ENCODE measurements around the gene FAM221A. TPM values are rescaled to one million over a fixed set of nuclear protein-coding genes. Genes with fewer than 3 reads are reported as not detected.

The FAM221A gene
- total RNA-seq, 1 donor from 2014 or later, result 4.7 TPM

DNA sequence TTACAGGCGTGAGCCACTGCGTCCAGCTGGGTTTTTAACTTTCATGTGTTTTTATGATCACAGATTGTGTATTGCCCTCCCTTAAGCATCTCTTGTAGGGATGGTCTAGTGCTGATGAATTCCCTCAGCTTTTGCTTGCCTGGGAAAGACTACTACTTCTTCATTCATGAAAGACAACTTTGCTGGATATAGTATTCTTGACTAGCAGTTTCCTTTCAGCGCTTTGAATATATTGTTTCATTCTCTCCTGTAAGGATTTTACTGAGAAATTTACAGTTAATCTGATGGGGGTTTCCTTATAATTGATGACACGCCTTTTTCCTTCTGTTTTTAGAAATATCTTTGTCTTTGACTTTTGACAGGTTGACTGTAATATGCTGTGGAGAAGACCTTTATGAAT, 63.2 kb downstream of the FAM221A start:
- no peaks in the 10 kb centered on the region for H3K36me3 ChIP-seq
- H3K27ac ChIP-seq, result no peak overlapping the region
- H3K4me1 ChIP-seq, result no peaks in the 10 kb centered on the region
- intact Hi-C loops (cut with DNase I), result no loop called here
- no peaks in the 10 kb centered on the region for H3K27me3 ChIP-seq
- no peak for TF ChIP-seq POLR2A (IDR thresholded peaks at IDR 0.05)
- no peak for TF ChIP-seq POLR2AphosphoS5 (IDR thresholded peaks at IDR 0.05; ENCODE audit: insufficient read depth in 1 of 2, low read depth in 1 of 2)
- TF ChIP-seq, protein P1, sequence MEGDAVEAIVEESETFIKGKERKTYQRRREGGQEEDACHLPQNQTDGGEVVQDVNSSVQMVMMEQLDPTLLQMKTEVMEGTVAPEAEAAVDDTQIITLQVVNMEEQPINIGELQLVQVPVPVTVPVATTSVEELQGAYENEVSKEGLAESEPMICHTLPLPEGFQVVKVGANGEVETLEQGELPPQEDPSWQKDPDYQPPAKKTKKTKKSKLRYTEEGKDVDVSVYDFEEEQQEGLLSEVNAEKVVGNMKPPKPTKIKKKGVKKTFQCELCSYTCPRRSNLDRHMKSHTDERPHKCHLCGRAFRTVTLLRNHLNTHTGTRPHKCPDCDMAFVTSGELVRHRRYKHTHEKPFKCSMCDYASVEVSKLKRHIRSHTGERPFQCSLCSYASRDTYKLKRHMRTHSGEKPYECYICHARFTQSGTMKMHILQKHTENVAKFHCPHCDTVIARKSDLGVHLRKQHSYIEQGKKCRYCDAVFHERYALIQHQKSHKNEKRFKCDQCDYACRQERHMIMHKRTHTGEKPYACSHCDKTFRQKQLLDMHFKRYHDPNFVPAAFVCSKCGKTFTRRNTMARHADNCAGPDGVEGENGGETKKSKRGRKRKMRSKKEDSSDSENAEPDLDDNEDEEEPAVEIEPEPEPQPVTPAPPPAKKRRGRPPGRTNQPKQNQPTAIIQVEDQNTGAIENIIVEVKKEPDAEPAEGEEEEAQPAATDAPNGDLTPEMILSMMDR (IDR thresholded peaks at IDR 0.05), result no peak
- no peak for DNase-seq (ENCODE audit: extremely low spot score in 2 of 2)
- no peaks in the 10 kb centered on the region for H3K9me3 ChIP-seq
- H3K4me3 ChIP-seq, result no peak overlapping the region

DNA sequence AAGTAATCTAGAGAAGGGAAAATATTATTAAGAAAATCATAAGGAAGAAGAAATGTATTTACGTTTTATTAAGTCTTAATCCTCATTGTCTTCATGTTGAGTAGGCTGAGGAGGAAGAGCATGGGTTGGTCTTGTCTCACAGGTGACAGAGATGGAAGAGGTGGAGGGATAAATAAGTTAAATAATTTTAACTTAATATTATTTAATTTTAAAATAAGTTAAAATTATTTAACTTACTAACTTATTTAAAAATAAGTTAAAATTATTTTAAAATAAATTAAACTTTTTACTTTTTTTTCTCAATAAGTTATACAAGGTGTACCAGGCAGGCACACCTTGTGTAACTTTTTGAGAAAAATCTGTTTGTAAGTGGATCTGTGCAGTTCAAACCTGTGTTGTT, 66.6 kb downstream of the FAM221A start:
- Histone ChIP-seq H3K27ac (no peak overlapping the region), H3K4me1 (no peaks in the 10 kb centered on the region), H3K9me3 (no peaks in the 10 kb centered on the region), H3K4me3 (no peak overlapping the region), H3K27me3 (no peaks in the 10 kb centered on the region), H3K36me3 (no peaks in the 10 kb centered on the region)
- DNase-seq (ENCODE audit: extremely low spot score in 2 of 2), result no peak
- intact Hi-C loops (cut with DNase I), result no loop called here
- TF ChIP-seq POLR2A (IDR thresholded peaks at IDR 0.05), result no peak
- TF ChIP-seq, protein P1 (IDR thresholded peaks at IDR 0.05), result no peak
- TF ChIP-seq POLR2AphosphoS5 (IDR thresholded peaks at IDR 0.05; ENCODE audit: insufficient read depth in 1 of 2, low read depth in 1 of 2), result no peak

DNA sequence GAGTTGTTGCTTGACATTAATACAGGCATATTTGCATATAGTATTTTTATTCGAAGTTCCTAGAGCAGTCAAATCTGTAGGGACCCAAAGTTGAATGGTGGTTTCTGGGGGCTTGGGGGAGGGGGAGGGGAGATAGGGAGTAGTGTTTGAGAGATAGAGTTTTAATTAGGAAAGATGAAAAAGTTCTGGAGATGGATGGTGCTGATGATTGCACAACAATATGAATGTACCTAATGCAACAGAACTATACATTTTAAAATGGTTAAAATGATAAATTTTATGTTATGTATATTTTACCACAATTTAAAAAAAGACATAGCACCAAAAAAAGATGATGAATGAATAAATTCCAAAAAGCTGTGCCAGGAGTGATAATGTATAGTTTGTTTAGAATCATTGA, 71.9 kb downstream of the FAM221A start:
- Histone ChIP-seq H3K27me3 (no peaks in the 10 kb centered on the region), H3K36me3 (no peaks in the 10 kb centered on the region), H3K9me3 (no peaks in the 10 kb centered on the region), H3K4me3 (no peak overlapping the region), H3K27ac (no peak overlapping the region), H3K4me1 (no peaks in the 10 kb centered on the region)
- DNase-seq (ENCODE audit: extremely low spot score in 2 of 2), result no peak
- TF ChIP-seq POLR2A (IDR thresholded peaks at IDR 0.05) (no peak), POLR2AphosphoS5 (IDR thresholded peaks at IDR 0.05; ENCODE audit: insufficient read depth in 1 of 2, low read depth in 1 of 2) (no peak)
- TF ChIP-seq, protein P1 (IDR thresholded peaks at IDR 0.05), result no peak
- intact Hi-C loops (cut with DNase I), result no loop called here

Small RNA genes lying within 50 kb of the gene (small RNA-seq; reads per million reads assigned to genes)
- gene AC006026.2, result not detected

Other genes starting within 250 kb of the FAM221A start
- 11.8 TPM for gene IGF2BP3, start 209.7 kb upstream of the FAM221A start, total RNA-seq
- gene TRA2A, start 148.2 kb upstream of the FAM221A start, total RNA-seq, result 71.7 TPM
- 18.7 TPM for gene CCDC126, start 82.8 kb upstream of the FAM221A start, total RNA-seq
- 2.2 TPM for gene STK31, start 30.0 kb downstream of the FAM221A start, total RNA-seq

Measured in vagina (tissue), 2 donors.